ENCODE data around the gene KIAA0513.
A peak's percentile ranks its signal among the peaks of the same experiment; 100 is the strongest.
"Not testable (repeated sequence)": the region's sequence is repeated elsewhere in the genome, so short reads cannot be mapped to it uniquely, and the experiment has no call there.

KIAA0513 gene

DNA sequence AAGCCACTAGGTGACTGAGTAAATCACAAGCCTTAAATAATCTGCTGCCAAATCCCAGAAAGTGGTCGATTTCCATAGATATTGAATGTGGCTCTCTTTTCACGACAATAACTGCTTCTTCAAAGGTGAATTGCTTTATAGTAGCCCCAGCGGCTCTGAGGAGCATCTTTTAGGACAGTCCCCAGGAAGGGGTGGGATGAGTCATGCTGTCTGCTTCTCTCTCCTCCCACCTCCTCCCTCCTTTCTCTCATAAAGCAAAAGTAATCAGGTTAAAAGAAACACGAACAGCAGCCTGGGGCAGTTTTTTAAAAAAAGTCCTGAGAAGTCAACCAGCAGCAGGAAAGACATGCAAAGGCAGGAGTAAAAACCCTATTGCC lies 1.8 kb downstream of the KIAA0513 start:
- peak; percentile 60 for DNase-seq (ENCODE audit: low spot score)

DNA sequence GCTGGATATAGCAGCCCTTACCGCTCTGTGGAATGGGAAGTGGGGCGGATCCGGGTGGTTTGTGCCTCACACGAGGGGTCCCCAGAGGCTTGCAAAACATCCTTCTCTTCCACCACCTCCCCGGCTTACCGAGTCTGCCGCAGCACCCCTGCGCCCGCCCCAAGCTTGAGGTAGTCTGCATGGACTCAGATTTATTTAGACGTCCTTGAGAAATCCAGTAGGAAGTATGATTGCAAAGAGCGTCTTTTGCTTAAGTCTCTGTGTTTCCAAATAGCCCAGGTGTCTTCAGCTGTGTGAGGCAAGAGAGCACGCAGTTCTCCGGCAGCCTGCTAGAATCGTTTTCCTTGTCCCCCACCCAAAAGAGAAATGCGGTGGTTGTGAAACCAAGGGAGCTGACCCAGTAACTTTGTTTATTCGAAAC lies 2.4 kb downstream of the KIAA0513 start:
- no peak for DNase-seq (ENCODE audit: low spot score)

DNA sequence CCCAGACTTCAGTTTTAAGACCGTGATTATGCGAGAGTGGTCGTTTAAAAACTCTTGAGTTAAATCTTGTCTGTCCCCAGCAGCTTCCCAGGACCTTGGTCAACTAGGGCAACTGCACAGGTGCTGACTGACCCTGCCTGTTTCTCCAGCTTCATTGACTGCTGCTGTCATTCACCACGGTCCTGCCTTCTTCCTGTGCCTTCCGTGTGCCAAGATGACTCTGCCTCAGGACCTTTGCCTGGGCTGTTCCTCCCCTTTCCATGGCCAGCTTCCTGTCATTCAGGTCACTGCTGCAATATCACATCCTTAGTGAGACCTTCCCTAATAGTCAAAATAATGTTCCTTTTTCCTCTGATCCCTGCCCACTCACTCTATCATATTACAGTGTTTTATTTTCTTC lies 3.9 kb downstream of the KIAA0513 start:
- DNase-seq (ENCODE audit: low spot score): no peak

DNA sequence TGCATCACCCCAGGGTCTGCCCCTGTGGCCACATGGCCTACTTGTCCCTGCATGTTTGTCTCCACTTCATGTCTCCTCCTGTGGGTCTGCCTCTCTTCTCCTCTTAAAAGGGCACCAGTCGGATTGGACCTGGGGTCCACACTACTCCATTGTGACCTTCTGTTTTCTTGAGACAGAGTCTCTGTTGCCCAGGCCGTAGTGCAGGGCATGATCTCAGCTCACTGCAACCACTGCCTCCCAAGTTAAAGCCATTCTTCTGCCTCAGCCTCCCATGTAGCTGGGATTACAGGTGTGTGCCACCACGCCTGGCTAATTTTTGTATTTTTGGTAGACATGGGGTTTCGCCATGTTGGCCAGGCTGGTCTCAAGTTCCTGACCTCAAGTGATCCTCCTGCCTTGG lies 4.6 kb downstream of the KIAA0513 start:
- DNase-seq (ENCODE audit: low spot score): not testable (repeated sequence)

DNA sequence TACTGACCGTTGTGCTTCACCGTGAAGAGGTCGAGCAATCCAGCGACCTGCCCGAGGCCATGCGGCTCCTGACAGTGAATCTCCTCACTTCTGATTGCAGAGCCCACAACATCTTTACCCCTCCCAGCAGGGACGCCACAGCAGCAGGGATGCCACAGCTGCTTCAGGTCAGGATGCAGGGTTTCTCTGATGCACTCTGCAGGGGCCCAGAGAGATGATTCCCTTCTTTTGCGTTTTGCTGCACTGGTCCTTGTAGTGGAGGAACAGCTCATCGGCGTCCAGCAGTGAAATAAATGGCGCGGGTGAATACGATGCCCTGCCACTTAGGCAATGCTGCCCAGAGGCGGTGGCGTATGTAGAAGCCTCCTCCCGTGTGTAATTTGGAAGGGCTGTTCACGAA lies 5.6 kb downstream of the KIAA0513 start:
- DNase-seq (ENCODE audit: low spot score): no peak

DNA sequence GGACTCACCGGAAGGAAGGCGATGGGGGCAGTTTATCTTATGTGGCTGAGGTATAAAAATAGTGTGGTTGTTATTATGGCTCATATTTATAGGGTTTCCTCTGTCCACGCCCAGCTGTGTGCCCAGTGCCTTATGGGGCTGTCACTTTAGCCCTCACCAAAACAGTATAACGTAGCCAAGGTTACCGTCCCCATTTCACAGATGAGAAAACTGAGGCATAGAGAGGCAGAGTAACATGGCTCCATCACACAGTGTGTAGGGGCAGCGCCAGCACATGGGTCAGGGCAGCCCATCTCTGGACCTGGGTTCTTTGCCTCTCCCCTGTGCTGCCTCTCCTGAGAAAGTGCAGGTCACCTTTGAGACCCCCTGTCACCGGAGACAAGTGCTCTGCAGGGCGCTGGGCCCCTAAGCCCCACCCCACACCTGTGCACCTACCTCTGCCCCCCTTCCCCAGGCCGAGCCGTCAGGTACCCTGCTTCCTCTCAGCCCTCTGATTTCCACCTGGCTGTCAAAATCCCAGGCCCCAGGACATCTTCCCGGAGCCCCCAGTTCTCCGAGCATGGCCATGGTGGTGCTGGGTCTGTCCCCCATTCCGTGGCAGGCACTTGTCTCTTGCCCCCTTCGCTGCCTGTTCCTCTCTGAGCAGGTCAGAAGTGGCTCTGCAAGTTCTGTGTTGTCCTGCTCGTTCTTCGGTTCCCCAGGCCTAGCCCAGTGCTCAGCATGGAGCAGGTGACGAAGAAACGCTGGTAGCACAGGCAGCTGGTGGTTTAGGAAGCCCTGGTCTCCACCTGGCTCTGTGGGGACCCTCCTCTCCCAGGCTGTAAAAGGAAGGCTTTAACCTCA lies 7.2 kb downstream of the KIAA0513 start:
- no peak for DNase-seq (ENCODE audit: low spot score)

DNA sequence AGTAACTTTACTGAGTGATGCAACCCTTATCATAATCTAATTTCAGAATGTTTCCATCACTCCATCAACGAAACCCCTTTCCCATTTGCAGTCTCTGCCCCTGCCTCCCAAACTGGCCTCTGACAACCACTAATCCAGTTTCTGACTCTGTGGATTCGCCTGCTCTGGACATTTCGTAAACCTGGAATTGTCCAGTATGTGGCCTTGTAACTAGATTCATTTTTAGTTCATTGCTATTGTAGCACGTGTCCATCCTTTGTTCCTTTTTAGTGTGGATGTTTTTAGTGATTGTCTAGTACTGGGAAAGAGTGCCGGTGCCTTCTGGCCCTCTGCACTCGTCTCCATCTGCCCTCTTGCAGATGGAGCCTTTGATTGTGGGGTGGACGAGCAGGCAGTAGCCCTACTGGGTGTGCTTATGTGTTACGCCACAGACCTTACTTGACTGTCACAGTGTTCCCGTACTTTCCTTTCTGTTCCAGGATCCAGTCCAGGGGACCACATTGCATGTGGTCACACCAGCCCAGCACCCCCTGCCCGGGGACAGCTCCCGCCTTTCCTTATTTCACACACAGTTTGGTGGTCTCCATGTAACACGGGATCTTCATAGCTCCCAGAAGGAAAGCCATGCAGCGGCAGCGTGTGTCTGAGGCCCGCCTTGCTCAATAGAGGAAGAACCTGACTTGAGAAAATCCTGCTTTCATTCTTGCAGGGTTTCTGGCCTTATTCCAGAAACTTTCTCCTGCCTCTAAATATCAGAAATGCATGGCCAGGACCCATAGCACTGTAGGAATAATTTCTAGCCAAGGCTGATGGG lies 8.8 kb downstream of the KIAA0513 start:
- DNase-seq (ENCODE audit: low spot score): no peak

DNA sequence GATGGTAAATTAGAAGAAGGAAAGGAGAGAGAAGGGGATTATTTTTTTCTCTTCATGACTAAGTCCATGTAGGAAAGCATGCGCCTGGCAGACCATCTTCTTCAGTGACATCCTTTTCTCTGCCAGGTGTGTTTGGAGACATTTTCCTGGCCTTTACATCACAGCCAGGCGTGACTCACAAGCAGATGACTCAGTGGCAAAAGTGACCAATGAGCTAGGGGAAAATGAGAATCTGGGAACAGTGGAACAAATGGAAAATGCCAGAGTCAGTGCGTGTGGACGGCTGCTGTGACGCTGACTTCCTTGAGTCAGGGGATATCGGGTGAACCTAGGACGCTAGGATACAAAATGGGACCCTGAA lies 9.4 kb downstream of the KIAA0513 start:
- DNase-seq (ENCODE audit: low spot score): no peak

DNA sequence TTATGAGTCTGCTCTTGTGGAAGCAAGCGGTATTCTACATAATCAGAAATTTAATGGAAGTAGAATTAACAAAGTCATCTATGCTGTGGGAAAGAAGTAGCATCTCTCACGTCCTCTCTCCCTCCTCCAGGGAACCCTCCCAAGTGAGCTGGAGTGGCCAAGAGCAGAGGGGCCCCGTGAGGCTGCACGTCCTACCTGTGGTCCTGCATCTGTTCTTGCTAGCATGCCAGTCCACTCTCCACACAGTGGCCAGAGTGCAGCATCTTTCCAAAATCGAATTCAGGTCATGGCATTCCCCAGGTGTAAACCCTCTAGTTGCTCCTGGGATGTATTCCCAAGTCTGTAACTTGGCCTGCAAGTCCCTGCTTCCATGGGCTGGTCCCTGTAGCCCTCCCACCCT lies 10.1 kb downstream of the KIAA0513 start:
- no peak for DNase-seq (ENCODE audit: low spot score)

DNA sequence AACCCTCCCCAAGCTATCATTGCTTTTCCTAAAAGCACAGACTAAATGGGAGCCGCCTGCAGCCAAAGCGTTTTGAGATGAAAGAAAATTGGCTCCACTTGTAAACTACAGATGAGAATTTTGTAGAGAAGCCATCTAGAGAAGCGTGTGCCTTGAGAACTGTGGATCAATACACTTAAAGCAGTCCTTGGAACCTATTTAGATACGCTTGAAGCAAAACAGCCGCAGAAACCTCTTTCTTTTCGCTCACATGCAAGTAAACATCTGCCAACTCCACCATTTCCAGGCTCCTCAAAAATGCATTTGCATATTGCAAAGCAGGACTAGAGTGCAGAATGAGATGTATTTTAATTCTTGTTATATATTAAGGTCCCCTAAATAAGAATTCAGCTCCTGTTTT lies 13.1 kb downstream of the KIAA0513 start:
- DNase-seq (ENCODE audit: low spot score): no peak

DNA sequence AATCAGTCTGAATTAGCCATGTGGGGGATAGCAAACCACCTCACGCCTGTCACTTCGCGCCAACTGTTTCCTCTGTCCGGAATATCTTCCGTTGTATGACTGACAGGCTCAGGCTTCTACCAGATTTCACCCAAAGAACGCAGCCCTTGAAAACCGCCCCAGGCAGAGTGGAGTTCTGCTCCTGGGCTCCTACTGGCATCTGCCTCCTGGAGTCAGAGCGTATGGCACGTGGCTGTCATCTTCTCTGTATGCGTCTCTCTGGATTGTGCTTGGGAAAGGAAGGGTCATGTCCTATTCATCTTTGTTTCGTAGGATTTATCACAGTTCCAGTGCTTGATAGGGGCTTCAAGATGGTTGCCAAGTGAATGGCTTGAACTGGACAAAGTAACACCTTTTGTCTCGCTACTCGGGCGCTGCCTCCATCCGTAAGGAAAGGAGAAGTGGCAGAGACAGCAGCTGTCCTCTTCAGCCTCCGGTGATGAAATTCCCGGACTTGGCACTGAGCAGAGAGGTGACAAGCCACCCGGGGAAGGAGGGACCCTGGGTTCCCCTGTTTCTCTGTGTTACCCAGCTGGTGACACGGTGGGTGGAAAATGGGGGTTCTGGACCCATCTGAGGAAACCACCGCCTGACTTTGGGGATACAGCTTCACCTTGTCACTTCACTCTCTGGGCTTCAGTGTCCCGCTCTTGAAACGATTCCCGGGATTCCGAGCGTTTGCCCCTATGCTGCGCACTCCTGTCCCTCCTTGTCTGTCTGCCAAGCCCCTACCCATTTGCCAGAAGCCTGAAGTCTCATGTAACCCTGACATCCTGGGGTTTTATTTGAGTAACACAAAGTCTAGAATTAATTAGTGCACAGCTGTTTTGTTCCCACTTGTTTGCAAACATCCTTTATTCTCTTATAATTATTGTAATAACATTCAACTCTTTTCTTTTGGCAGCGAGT lies 13.9 kb downstream of the KIAA0513 start:
- DNase-seq (ENCODE audit: low spot score): no peak

DNA sequence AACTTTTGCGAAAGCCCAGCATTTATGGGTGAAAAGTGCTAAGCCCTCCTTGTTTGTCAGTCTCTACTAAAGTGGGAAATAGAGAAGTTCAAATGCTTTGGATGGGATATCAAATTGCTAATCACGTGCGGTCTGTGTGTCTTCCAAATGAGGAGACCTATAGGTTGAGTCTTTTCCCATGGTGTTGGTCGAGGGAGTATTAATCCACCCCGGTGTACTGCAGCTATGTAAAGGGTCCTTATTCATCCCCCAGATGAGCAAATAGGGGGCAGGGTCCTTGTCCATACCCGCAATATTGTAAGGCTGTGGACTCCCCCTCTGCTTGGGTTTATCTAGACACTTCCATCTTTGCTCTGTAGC lies 14.6 kb downstream of the KIAA0513 start:
- no peak for DNase-seq (ENCODE audit: low spot score)

DNA sequence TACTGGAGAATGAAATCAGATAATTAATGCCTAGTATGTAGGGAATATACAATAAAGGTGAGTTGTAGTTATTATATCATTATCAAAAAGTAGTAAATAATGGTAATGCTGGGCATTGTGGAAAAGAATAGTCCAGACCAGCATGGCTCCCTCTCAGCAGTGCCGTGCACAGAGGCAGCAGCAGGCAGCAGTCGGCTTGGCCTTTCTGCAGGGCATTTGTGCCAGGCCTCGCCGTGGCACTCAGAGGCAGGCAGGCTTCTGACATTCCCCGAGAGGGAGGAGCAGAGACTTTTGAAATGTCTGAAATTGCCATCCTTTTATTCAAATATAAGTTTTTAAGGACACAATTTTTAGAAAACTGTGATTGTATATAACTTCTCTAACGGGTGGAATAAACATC lies 15.0 kb downstream of the KIAA0513 start:
- no peak for DNase-seq (ENCODE audit: low spot score)

DNA sequence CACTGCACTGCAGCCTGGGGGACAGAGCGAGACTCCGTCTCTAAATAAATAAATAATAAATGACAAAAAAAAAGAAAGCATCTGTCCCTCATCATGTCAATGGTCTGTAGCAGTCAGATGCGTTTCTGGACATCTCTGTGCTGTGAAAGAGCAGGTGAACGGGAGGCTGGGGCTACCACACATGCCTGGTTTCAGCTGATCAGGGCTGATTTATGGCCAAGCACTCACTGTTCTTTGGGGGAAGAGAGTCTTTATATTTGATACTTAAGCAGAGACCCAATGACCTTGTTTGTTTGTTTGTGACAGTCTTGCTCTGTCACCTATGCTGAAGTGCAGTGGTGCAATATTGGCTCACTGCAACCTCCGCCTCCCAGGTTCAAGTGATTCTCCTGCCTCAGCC lies 17.5 kb downstream of the KIAA0513 start:
- DNase-seq (ENCODE audit: low spot score): no peak

DNA sequence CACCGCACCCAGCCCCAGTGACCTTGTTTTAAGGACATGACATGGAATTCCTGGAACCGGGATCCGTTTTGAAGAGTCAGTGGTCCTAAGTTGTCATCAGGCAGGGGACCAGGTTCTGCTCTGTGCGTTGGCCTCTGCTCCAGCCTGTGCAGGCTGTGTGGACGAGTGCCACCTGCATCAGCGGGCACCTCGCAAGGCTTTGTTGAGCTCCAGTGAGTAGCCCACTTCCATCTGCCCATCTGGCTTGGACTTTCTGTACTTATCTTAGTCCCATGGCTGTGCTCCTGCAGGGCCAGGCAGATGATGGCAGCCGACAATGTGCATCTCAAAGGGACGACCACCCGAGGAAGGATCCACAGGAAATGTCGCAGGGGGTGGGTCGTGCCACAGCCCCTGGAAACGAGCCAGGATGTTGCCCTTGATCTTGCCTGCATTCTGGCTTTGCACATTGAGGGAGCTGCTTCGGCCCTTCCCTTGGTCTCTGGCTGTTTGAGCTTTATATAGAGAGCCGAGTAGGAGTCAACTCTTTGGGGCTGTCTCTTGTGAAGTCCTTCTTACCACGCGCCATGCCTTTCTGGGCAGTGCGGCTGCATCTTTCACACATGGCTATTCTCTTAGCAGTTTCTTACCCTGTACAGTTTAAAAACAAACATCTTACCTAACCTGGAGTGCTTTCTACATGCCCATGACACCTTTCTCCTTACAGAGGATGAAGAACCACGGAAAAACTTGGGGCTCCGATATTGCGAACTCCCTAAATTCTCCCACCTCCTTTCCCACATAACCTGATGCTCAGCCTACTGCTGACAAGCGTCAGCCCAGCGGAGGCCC lies 18.3 kb downstream of the KIAA0513 start:
- DNase-seq (ENCODE audit: low spot score): no peak

DNA sequence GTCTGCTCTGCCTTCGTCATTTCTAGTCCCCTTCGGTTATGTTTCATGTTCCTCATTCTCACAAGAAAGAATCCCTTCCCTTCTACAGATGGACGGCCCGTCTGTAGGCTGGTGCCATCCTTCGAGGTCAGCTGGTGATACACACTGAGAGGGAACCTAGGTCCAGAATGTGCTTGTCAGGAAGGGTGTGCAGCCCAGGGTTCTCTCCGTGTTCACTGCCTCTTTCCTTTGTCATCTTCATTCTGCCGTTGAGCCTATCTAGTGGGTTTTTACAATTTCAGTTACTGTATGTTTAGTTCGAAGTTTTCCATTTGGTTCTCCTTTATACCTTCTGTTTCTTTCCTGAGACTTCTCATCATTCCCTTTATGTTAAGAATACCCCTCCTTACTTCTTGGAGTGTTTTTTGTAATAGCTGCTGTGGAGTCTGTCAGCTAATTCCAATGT lies 18.9 kb downstream of the KIAA0513 start:
- DNase-seq (ENCODE audit: low spot score): no peak

DNA sequence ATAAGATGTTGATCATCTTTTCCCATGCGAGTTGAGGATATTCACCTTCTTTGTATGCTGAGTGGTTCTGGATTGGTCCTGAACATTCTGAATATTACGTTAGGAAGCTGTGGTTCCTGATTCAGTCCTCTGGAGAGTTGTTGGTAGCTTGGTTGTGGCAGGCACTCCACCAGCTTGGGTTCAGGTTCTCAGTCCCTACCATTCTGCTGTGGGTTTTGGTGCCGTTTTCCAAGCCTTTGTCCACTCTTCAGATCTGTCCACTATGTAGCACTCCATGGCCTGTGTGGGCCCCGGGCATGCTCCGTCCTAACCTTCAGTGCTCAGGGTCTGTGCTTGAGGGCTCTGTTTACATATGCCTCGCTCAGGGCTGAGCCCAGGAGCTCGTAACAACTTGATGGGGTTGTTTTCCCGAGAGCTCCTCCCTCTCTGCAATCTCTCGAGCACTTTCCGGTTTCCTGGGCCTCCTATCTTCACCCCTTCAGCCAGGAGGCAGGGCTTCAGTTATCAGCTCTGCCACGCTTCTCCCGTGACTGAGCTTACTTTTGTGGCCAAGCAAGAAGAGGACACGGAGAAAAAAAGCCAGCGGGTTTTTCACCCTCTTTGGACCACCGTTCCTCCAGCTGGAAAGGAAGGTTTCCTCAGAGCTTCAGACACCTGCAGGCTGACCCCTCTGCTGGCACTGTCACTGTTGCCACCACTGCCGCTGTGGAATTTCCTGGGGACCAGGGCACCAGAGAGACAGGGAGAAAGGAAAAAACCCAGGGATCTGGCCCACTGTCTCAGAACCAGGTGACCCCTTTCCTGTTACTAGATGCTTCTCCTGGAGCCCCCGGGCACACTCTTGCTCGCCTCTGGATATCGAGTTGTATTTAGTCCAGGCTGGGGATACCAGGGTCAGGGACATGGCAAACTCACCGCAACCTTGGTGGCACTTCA lies 19.6 kb downstream of the KIAA0513 start:
- DNase-seq (ENCODE audit: low spot score): no peak

DNA sequence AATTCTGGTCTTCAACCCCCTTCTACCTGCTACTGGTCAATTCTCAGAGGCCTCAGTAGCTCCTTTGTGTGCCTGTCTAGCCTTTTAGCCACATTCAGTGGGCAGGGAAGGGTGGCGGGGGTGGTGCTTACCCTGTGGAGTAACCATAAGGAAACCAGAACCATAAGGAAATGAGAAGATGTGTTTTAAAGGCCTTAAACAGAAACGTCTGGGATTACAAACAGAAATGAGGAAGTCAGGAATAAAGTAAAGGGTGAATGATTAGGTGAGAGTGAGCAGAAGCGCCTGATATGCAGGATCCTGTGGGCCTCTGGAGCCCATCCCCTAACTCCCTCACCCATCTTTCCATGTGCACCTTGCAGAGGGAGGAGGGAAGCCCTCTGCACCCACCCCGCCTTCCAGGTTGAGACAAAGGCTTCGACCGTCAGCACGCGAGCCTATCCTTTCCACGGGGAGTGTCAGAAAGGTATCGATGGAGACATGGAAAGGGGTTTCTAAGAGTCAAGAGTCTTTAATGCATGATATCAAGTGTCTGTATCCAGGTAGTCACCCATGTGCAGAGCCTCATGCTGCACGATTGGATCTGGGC lies 20.4 kb downstream of the KIAA0513 start:
- no peak for DNase-seq (ENCODE audit: low spot score)

DNA sequence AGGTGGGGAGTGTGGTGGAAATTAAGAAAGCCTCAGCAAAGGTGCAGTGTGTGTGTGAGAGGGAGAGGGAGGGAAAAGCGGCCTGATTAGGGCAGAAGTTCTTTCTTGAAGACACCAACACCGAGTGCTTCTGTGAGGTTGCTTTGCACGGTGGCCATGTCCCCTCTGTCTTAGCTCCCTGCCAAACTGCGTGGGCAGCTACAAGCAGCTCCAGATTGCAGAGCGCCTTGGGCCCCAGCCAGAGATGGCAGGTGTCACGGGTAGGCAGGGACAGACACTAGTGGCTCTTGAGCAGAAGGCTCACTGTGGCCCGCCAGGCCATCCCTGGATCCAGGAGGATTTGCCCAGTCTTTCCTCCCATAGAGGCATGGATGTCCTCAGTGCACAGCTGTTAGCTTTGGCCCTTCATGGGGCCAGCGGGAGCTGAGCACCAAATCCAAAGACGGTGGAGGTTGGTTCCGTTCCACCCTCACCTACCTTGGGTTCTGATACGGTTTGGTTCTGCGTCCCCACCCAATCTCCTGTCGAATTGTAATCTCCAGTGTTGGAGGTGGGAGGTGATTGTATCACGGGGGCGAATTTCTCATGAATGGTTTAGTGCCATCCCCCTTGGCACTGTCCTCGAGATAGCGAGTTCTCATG lies 21.4 kb downstream of the KIAA0513 start:
- DNase-seq (ENCODE audit: low spot score): no peak
